ENCODE data around the gene SMG1.

Gene SMG1

DNA sequence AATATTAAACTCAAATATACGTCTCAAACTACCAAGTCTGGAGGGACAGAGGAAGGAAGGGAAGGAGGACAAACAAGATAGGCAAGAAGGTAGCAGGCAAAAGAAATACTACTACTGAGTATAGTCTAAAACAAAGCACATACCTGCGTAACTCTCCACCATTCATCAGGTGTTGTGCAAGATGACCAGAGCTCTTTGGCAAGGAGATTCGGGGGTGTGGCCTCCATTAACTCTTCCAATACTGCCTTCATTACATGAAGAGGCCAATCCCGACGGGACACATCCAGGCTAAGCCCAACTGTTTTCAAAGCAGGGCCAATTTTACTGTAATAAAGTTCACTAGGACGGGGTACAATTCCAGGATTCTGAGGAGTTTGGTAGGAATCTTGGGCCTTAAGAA is 86.7 kb downstream of the SMG1 start:
- Histone ChIP-seq H3K4me3 (ENCODE audit: insufficient read depth, low read length, poor library complexity, severe bottlenecking) (no peak overlapping the region), H4K20me1 (ENCODE audit: low read depth, low read length) (no peaks in the 10 kb centered on the region), H3K36me3 (ENCODE audit: low read length) (peaks cover 55% of the 10 kb centered on the region), H3K79me2 (ENCODE audit: insufficient read depth, low read length) (no peaks in the 10 kb centered on the region), H3K9me2 (replicated peaks; ENCODE audit: insufficient read depth, low read length) (no peaks in the 10 kb centered on the region), H2AFZ (ENCODE audit: low read depth, low read length, severe bottlenecking) (no peak overlapping the region), H3K27me3 (ENCODE audit: low read length) (no peaks in the 10 kb centered on the region), H3K9me3 (ENCODE audit: insufficient read depth, low read length) (no peaks in the 10 kb centered on the region), H3K27ac (ENCODE audit: low read depth, low read length) (no peak overlapping the region), H3F3A (ENCODE audit: insufficient read depth) (no peaks in the 10 kb centered on the region), H3K4me2 (ENCODE audit: low read depth, low read length, poor library complexity, severe bottlenecking) (no peak overlapping the region), H3K9ac (ENCODE audit: low read length) (no peak overlapping the region)
- TF ChIP-seq CTCF (IDR thresholded peaks at IDR 0.05; ENCODE audit: insufficient read depth, low read length, poor library complexity, severe bottlenecking), result no peak
- no peak for TF ChIP-seq EZH2phosphoT487 (conservative IDR thresholded peaks at IDR 0.05; ENCODE audit: low read length)

- H3K79me2 ChIP-seq (ENCODE audit: insufficient read depth, low read length), result no peaks in the 10 kb centered on the region
- no peaks in the 10 kb centered on the region for H3K27me3 ChIP-seq (ENCODE audit: low read length)
- H4K20me1 ChIP-seq (ENCODE audit: low read depth, low read length), result no peaks in the 10 kb centered on the region
- H3K9me2 ChIP-seq (replicated peaks; ENCODE audit: insufficient read depth, low read length), result no peaks in the 10 kb centered on the region
- H3K4me3 ChIP-seq (ENCODE audit: insufficient read depth, low read length, poor library complexity, severe bottlenecking), result no peak overlapping the region
- H3F3A ChIP-seq (ENCODE audit: insufficient read depth), result no peaks in the 10 kb centered on the region
- no peak overlapping the region for H3K4me2 ChIP-seq (ENCODE audit: low read depth, low read length, poor library complexity, severe bottlenecking)
- TF ChIP-seq CTCF (IDR thresholded peaks at IDR 0.05; ENCODE audit: insufficient read depth, low read length, poor library complexity, severe bottlenecking), result no peak
- no peak for TF ChIP-seq EZH2phosphoT487 (conservative IDR thresholded peaks at IDR 0.05; ENCODE audit: low read length)
- no peaks in the 10 kb centered on the region for H3K9me3 ChIP-seq (ENCODE audit: insufficient read depth, low read length)
- no peak overlapping the region for H3K27ac ChIP-seq (ENCODE audit: low read depth, low read length)
- H2AFZ ChIP-seq (ENCODE audit: low read depth, low read length, severe bottlenecking), result no peak overlapping the region
- peaks cover 69% of the 10 kb centered on the region for H3K36me3 ChIP-seq (ENCODE audit: low read length)
- H3K9ac ChIP-seq (ENCODE audit: low read length), result no peak overlapping the region
These were observed 89.5 kb downstream of the SMG1 start for GRCh38 chr16:18836702-18837101.

GRCh38 chr16:18834864-18835263 is 91.3 kb downstream of the SMG1 start:
- peaks cover 72% of the 10 kb centered on the region for H3K36me3 ChIP-seq (ENCODE audit: low read length)
- H3K9ac ChIP-seq (ENCODE audit: low read length), result no peak overlapping the region
- no peaks in the 10 kb centered on the region for H3F3A ChIP-seq (ENCODE audit: insufficient read depth)
- no peaks in the 10 kb centered on the region for H3K27me3 ChIP-seq (ENCODE audit: low read length)
- no peak overlapping the region for H3K27ac ChIP-seq (ENCODE audit: low read depth, low read length)
- no peak overlapping the region for H2AFZ ChIP-seq (ENCODE audit: low read depth, low read length, severe bottlenecking)
- no peaks in the 10 kb centered on the region for H4K20me1 ChIP-seq (ENCODE audit: low read depth, low read length)
- no peak for TF ChIP-seq EZH2phosphoT487 (conservative IDR thresholded peaks at IDR 0.05; ENCODE audit: low read length)
- TF ChIP-seq CTCF (IDR thresholded peaks at IDR 0.05; ENCODE audit: insufficient read depth, low read length, poor library complexity, severe bottlenecking), result no peak
- no peak overlapping the region for H3K4me2 ChIP-seq (ENCODE audit: low read depth, low read length, poor library complexity, severe bottlenecking)
- H3K4me3 ChIP-seq (ENCODE audit: insufficient read depth, low read length, poor library complexity, severe bottlenecking), result no peak overlapping the region
- H3K79me2 ChIP-seq (ENCODE audit: insufficient read depth, low read length), result no peaks in the 10 kb centered on the region
- no peaks in the 10 kb centered on the region for H3K9me3 ChIP-seq (ENCODE audit: insufficient read depth, low read length)
- H3K9me2 ChIP-seq (replicated peaks; ENCODE audit: insufficient read depth, low read length), result no peaks in the 10 kb centered on the region

All from SU-DHL-6 (cell line).